ENCODE results near the gene RNF213. TPM values are rescaled to one million over a fixed set of nuclear protein-coding genes. Genes with fewer than 3 reads are reported as not detected.

RNF213 gene
- total and polyA plus RNA-seq, 2 of the 8 experiments (the other 6 are each of a cell fraction or from before 2014, with no cell fraction given), result 33.8 to 62.8 TPM

GRCh38 chr17:80331820-80332219 is 71.2 kb downstream of the RNF213 start:
- Histone ChIP-seq H2BK20ac (ENCODE audit: low read length) (no peak overlapping the region), H2BK15ac (ENCODE audit: low read length) (no peak overlapping the region), H4K20me1 (replicated peaks in 1 of 2; ENCODE audit: control insufficient read depth in 1 of 2, insufficient read depth in 2 of 2, low read length in 2 of 2) (no peaks in the 10 kb centered on the region), H4K5ac (ENCODE audit: insufficient read length, low read depth, low read length) (no peak overlapping the region), H3K27ac (ENCODE audit: low read depth, low read length) (no peak overlapping the region), H2BK120ac (replicated peaks; ENCODE audit: low read depth, low read length) (no peak overlapping the region), H2BK5ac (ENCODE audit: low read depth, low read length) (no peak overlapping the region), H3K4me1 (replicated peaks in 1 of 4; ENCODE audit: control insufficient read depth in 3 of 4, insufficient read depth in 4 of 4, low read length in 3 of 4) (no peaks in the 10 kb centered on the region), H3K23me2 (ENCODE audit: low read depth, low read length) (no peaks in the 10 kb centered on the region), H3K56ac (replicated peaks; ENCODE audit: insufficient read length, low read depth, low read length) (no peak overlapping the region), H3K4me2 (ENCODE audit: insufficient read depth in 1 of 2, low read depth in 2 of 2, low read length in 2 of 2) (no peak overlapping the region), H2AK5ac (ENCODE audit: low read depth, low read length) (no peak overlapping the region), H3K18ac (ENCODE audit: extremely low read depth, low read length) (no peak overlapping the region), H3K4ac (replicated peaks; ENCODE audit: insufficient read length, low read depth, low read length) (no peak overlapping the region), H4K91ac (replicated peaks; ENCODE audit: insufficient read length, low read length) (no peak overlapping the region), H3K79me1 (ENCODE audit: low read depth, low read length) (0 out of 2 replicates have a peak, but pooled peaks cover 3% of the 10 kb centered on the region), H2AFZ (ENCODE audit: low read length) (no peak overlapping the region), H3K14ac (ENCODE audit: insufficient read length) (no peak overlapping the region), H3K36me3 (ENCODE audit: control insufficient read depth in 2 of 4, insufficient read depth in 4 of 4, low read length in 3 of 4) (peaks cover 15 to 48% (median 44%) of the 10 kb centered on the region in 4 experiments; a peak in 7 of 8 replicates), H3K23ac (ENCODE audit: insufficient read length) (no peak overlapping the region), H3K4me3 (ENCODE audit: extremely low read depth in 1 of 4, insufficient read depth in 2 of 4, low read depth in 3 of 4, low read length in 4 of 4) (no peak overlapping the region), H3K27me3 (replicated peaks in 1 of 4; ENCODE audit: control insufficient read depth in 3 of 4, extremely low read depth in 1 of 4, insufficient read depth in 3 of 4, low read length in 3 of 4) (no peaks in the 10 kb centered on the region), H3K9ac (replicated peaks in 1 of 4; ENCODE audit: extremely low read depth in 1 of 4, low read depth in 3 of 4, low read length in 3 of 4) (no peak overlapping the region), H3K9me3 (ENCODE audit: insufficient read depth in 2 of 2, low read depth in 1 of 2, low read length in 1 of 2) (no peaks in the 10 kb centered on the region), H2BK12ac (ENCODE audit: low read depth, low read length) (no peak overlapping the region), H4K8ac (ENCODE audit: extremely low read depth, insufficient read depth, low read length) (no peak overlapping the region), H3K79me2 (ENCODE audit: control insufficient read depth in 1 of 2, insufficient read depth in 2 of 2, low read length in 2 of 2) (no peaks in the 10 kb centered on the region)
- ChIA-PET CTCF (ENCODE audit: partially characterized antibody) (interaction anchor here (1.3 to 2.6 kb wide), 4 partner anchors 10 to 135 kb away, joined by 6 to 17 read pairs (median 10); no protein-coding TSS in a partner anchor), POLR2A (ENCODE audit: partially characterized antibody) (no interaction called here)
- DNase-seq (ENCODE audit: low read depth in 1 of 2, low spot score in 2 of 2), result no peak
- WGBS, 2 experiments (ENCODE audit: extremely low coverage in 1 of 2, insufficient coverage in 1 of 2, insufficient read length in 1 of 2, insufficient replicate concordance in 2 of 2, low coverage in 1 of 2, low lambda C conversion rate in 2 of 2, missing lambda C conversion rate in 1 of 2), result 93% methylated on average over 10 of the region's 10 CpGs; no CpG with 5 or more reads in 1 of the 2 experiments
- FAIRE-seq, result no peak
- TF ChIP-seq EZH2 (IDR thresholded peaks at IDR 0.05; ENCODE audit: low read depth, low read length, severe bottlenecking), result no peak
- no peak for TF ChIP-seq SUZ12 (IDR thresholded peaks at IDR 0.05; ENCODE audit: low read length)
- no peak for TF ChIP-seq TAF7 (optimal IDR thresholded peaks at IDR 0.05; ENCODE audit: borderline replicate concordance, low read depth, low read length)
- TF ChIP-seq SP2 (IDR thresholded peaks at IDR 0.05; ENCODE audit: low read length), result no peak
- TF ChIP-seq POLR2A (IDR thresholded peaks at IDR 0.05; ENCODE audit: control extremely low read depth in 1 of 2, low read depth in 2 of 2, low read length in 2 of 2), result no peak
- TF ChIP-seq ATF3 (IDR thresholded peaks at IDR 0.05; ENCODE audit: insufficient read depth, low read depth, low read length), result no peak
- TF ChIP-seq EP300 (IDR thresholded peaks at IDR 0.05; ENCODE audit: borderline replicate concordance in 1 of 2, low read depth in 2 of 2, low read length in 2 of 2), result no peak
- TF ChIP-seq KDM4A (IDR thresholded peaks at IDR 0.05; ENCODE audit: low read depth, low read length, severe bottlenecking), result no peak
- no peak for TF ChIP-seq MAFK (IDR thresholded peaks at IDR 0.05; ENCODE audit: low read depth, low read length)
- no peak for TF ChIP-seq BCL11A (IDR thresholded peaks at IDR 0.05; ENCODE audit: low read depth in 2 of 2, low read length in 2 of 2)
- no peak for TF ChIP-seq KDM1A (IDR thresholded peaks at IDR 0.05; ENCODE audit: borderline replicate concordance, low read length)
- no peak for TF ChIP-seq BACH1 (IDR thresholded peaks at IDR 0.05; ENCODE audit: low read length)

Data from H1 (cell line).